Ishikawa (cell line): Measurements from ENCODE around the gene CDH23.

Experiments
- CEBPB ChIP-seq: IDR thresholded peaks from 2 replicates; pipeline ENCODE4 v1.6.1; 2012
- CREB1 ChIP-seq: IDR thresholded peaks from 2 replicates; pipeline ENCODE4 v1.6.1; 2012; ENCODE audit warnings: low read depth
- EGR1 ChIP-seq: IDR thresholded peaks from 2 replicates; pipeline ENCODE4 v1.6.1; 2012
- EP300 ChIP-seq: IDR thresholded peaks from 2 replicates; pipeline ENCODE4 v1.6.1; 2012; ENCODE audit warnings: borderline replicate concordance
- FOXM1 ChIP-seq: IDR thresholded peaks from 2 replicates; pipeline ENCODE4 v1.6.1; 2012; ENCODE audit warnings: low read depth, borderline replicate concordance
- MAX ChIP-seq: IDR thresholded peaks from 2 replicates; pipeline ENCODE4 v1.6.1; 2012
- NFIC ChIP-seq: IDR thresholded peaks from 2 replicates; pipeline ENCODE4 v1.6.1; 2012
- RAD21 ChIP-seq: IDR thresholded peaks from 2 replicates; pipeline ENCODE4 v1.6.1; 2012; ENCODE audit warnings: low read depth
- REST ChIP-seq: IDR thresholded peaks from 2 replicates; pipeline ENCODE4 v1.6.1; 2012; ENCODE audit warnings: low read depth, mild to moderate bottlenecking
- TAF1 ChIP-seq: IDR thresholded peaks from 2 replicates; pipeline ENCODE4 v1.6.1; 2012; ENCODE audit warnings: low read depth, mild to moderate bottlenecking
- TCF12 ChIP-seq: IDR thresholded peaks from 2 replicates; pipeline ENCODE4 v1.6.1; 2012; ENCODE audit warnings: low read depth
- TEAD4 ChIP-seq: IDR thresholded peaks from 2 replicates; pipeline ENCODE4 v1.6.1; 2012
- USF1 ChIP-seq: IDR thresholded peaks from 2 replicates; pipeline ENCODE4 v1.6.1; 2012
- YY1 ChIP-seq: IDR thresholded peaks from 2 replicates; pipeline ENCODE4 v1.6.1; 2012; ENCODE audit warnings: low read depth
- ZBTB7A ChIP-seq: IDR thresholded peaks from 2 replicates; pipeline ENCODE4 v1.6.1; 2012; ENCODE audit warnings: low read depth

Gene CDH23

DNA sequence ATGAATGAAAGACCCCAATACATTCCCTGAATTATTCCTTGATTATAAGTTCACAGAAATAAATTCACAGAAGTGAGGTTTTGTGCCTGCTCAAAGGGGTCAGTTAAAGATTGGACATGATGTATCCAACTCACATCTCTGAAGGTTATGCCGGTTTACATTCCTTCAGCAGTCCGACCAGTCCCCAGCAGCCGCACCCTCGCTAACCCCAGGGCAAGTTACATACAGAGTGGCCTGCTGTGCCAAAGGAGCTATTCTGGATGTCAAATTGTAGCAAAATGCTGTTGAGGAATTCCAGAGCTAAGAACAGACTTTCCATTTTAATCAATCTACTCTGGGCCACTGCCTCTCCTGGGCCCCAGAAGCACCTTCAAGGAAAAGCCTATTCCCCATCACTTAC lies 434.0 kb downstream of the CDH23 start:
- TF ChIP-seq EP300 (no peak), TAF1 (no peak), TEAD4 (no peak), REST (no peak), EGR1 (no peak), TCF12 (no peak), RAD21 (no peak), YY1 (no peak), FOXM1 (no peak), USF1 (no peak), CREB1 (no peak), NFIC (no peak), MAX (no peak), CEBPB (no peak), ZBTB7A (no peak)

GRCh38 chr10:71831646-71832552 lies 435.2 kb downstream of the CDH23 start:
- TF ChIP-seq MAX (no peak), TEAD4 (no peak), ZBTB7A (no peak), YY1 (no peak), CEBPB (no peak), RAD21 (no peak), TAF1 (no peak), TCF12 (no peak), CREB1 (no peak)

GRCh38 chr10:71832967-71833366 lies 436.2 kb downstream of the CDH23 start:
- TF ChIP-seq ZBTB7A, result no peak
- TF ChIP-seq MAX, result no peak
- no peak for TF ChIP-seq CREB1
- TF ChIP-seq RAD21, result no peak
- no peak for TF ChIP-seq EGR1
- no peak for TF ChIP-seq EP300
- TF ChIP-seq YY1, result no peak
- TF ChIP-seq CEBPB, result no peak
- no peak for TF ChIP-seq TAF1
- TF ChIP-seq FOXM1, result no peak
- TF ChIP-seq USF1, result no peak
- no peak for TF ChIP-seq REST
- no peak for TF ChIP-seq TEAD4
- TF ChIP-seq NFIC, result no peak
- no peak for TF ChIP-seq TCF12

- TF ChIP-seq USF1 (no peak), CREB1 (no peak), EGR1 (no peak), CEBPB (no peak), MAX (no peak), TCF12 (no peak), TEAD4 (no peak), YY1 (no peak), TAF1 (no peak), FOXM1 (no peak), ZBTB7A (no peak), EP300 (no peak), NFIC (no peak), REST (no peak), RAD21 (no peak)
These were observed 437.0 kb downstream of the CDH23 start for GRCh38 chr10:71833451-71834342.
